ENCODE measurements around the gene ZNF648.
"Not testable (repeated sequence)": the region's sequence is repeated elsewhere in the genome, so short reads cannot be mapped to it uniquely, and the experiment has no call there.

Gene ZNF648

DNA sequence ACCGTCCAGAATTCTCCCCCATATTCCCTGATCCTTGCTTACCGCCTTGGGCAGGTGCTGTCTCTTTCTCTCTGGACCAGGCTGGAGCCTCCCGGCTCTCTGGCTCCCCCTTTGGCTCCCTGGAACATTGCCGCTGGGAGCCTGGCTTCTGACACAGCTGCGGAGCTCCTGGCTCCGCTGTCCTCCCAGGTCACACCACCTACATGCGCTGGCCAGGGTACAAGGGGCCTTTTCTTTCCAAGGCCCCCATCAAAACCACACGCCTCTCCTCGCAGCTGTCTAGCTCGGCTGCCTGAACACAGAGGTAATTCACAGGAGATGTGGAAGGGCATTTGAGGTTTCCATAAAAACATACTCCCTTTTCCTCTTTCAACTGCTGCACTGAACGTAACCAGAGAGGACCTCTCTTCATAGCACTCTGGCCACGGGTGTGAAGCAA lies 7.5 kb upstream of the ZNF648 start:
- DNase-seq: peak; percentile 9 to 36

DNA sequence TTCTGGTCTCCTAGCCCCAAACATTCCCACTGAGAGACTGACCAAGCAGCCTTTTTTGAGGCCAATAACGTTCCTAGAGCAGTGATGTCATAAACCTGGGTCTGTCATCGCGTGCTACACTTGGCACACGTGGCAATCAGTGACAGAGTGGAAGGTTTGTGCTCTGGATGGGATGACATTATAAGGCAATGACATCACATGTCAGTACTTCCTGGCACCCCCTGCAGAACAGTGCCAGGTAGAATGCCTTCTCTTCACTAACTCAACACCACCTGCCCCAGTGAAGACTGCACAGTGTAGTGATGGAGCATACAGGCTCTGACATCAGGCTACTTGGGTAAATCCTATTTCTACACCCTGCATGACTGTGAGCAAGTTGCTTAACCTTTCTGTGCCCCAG lies 5.4 kb upstream of the ZNF648 start:
- no peak for DNase-seq

DNA sequence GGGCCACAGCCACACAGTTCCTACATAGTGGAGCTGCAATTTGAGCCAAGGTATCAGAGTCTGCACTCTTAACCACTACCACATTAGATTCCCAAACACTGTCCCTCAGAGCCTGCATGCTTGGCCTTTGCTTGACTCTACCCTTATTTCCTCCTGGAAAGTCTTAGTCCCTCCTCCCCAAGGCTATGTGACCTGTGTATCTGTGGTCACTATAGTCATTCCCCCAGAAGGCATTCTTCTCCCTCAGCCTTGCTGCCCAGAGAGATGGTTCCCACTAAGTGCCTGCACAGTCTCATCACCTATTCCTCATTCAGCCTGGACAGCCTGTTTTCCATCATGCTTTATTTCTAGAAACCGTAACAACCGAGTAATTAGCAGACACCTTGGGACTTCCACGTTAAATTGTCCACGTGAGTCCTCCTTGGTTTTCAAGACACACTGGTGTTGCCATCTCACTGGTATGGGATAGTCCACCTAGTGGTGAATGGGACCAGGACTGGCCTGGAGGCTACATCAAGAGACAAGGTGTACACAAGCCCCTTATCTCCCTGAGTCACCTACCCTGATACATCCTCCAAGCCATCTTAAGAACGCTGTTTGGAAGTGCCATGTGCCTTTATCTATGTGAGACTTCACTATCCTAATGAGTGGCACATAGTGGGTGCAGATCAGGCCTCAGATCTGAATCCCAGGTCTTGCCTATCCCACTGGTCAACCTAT lies 3.8 kb upstream of the ZNF648 start:
- DNase-seq: no peak

DNA sequence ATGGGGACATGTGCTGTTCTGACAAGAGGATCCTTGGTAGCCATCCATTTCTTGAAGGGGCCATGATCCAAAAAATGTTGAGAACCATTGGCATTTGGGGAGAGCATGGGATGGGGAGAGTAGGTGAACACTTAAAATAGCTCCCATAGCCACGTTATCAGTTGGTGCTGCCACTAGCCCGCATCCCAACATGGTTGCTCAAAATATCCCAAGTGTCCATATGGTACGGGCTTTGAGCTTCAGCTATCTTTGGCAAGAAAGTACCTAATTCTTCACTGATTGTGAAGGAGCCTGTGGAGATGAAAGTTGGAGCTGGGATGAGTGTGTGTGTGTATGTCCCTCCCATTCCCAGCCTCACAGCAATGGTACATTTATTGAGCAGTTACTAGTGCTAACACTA lies 3.1 kb upstream of the ZNF648 start:
- DNase-seq: no peak

- DNase-seq: no peak
These were observed 711 bp upstream of the ZNF648 start for GRCh38 chr1:182062223-182062622.

DNA sequence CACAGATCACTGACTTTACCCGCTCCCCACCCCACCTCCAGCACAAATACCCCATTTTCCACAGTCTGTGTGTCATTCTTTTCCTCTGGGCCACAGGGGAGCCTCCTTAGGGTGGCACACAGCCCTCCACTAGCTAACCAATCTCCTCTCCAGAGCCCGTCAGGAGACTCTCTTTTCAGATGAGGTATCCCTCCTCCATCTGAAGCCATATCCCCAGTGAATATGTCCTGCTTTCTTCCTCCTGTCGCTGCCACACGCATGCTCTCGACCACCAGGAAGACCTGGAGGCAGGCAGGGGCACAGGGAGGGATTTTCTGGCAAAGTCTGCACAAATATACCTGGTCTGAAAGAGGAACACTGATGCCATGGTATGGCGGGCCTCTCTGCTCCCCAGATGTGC lies 635 bp downstream of the ZNF648 start:
- no peak for DNase-seq

- DNase-seq: peak; percentile 29 to 45
These were observed 1.6 kb downstream of the ZNF648 start for GRCh38 chr1:182059936-182060335.

GRCh38 chr1:182056601-182057366 lies 4.7 kb downstream of the ZNF648 start:
- DNase-seq: no peak

- DNase-seq: peak; percentile 14 to 15
These were observed 6.7 kb downstream of the ZNF648 start for GRCh38 chr1:182054698-182055326.

DNA sequence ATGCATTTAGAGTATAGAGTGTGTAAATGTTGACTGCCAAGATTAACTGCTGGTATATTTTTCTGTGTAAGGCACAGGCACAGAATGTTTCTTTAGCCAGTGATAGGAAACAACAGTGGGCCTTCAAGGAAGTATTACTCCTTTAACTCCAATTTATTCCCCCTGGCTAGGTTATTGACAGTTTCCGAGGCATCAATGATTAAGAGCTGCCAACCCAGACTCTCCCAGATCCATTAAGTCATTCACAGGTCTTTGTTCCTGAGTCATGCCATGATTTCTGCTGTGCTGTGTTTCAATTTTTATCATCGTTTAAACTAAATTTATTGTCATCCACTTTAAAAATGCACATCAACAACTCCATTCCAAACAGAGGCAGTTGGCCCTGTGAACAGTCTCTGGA lies 9.2 kb downstream of the ZNF648 start:
- DNase-seq: no peak

DNA sequence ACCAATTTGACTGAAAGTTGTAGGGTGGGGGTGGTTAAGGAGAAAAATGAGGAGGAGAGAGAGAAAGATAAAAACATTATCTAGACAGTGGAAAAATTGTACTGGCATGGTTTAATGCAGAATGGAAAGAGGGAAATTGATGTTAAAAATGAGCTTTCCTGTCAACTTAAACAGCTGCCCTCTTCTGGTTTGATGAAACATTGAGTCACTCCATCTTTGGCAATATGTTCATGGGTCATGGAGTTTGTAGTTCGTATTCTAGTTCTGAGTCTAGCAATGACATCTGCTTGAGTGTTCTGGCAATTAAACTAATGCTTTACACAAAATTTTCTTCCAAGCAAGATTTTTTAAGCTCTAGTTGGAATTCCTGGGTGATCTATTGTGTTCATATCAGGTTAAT lies 9.6 kb downstream of the ZNF648 start:
- DNase-seq: no peak

DNA sequence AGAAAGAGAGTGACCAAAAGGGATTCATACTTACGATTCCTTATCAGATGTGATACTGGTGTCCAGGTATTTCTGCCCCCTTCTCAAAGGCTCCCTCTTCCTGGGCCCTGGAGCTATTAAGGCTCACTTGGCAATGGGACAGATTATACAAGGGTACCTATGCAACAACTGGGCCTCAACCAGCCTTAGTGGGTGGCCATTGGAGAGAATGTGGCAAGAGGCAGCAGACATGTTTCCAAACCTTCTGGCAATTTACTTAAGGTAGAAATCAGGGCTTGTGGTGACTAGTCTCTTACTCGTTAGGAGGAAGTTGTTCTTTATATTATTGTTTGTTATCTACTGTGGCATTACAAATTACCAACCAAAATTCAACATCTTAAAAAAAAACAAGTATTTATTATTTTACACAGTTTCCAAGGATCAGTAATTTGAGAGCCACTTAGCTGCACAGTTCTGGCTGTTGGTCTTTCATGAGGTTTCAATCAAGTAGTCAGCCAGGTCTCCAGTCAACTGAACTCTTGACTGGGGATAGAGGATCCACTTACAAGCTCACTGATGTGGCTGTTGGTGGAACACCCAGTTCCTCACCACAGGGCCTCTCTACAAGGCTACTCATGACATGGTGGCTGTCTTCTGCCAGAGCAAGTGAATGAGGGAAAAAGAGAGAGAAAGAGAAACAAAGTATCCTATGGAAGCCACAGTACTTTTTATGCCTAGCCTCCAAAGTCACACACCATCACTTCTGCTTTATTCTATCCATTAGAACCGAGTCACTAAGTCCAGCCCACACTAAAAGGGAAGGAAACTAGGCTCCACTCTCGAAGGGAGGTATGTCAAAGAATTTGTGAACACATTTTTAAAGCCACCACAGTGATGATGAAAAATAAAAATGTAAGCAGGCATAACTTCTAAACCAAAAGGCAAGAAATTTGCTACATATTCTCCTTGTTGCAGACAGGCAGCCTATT lies 10.7 kb downstream of the ZNF648 start:
- no peak for DNase-seq

DNA sequence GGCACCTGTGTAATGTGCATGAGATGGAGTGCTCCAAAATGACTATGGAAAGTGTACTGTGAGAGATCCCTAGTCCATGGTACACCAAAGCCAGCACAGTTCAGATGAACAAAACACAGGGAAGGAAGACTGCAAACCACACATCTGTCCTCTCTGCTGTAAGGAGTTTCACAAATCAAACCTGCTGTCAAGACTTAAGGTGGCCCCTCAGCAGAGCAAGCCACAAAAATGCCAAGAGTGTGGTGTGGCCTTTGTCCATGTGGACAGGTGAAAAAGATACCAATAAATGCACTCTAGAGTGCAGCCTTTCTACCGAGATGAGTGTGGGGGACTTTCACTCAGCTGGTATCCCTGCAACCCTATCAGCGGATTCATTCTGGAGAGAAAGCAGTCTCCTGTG lies 12.9 kb downstream of the ZNF648 start:
- no peak for DNase-seq

DNA sequence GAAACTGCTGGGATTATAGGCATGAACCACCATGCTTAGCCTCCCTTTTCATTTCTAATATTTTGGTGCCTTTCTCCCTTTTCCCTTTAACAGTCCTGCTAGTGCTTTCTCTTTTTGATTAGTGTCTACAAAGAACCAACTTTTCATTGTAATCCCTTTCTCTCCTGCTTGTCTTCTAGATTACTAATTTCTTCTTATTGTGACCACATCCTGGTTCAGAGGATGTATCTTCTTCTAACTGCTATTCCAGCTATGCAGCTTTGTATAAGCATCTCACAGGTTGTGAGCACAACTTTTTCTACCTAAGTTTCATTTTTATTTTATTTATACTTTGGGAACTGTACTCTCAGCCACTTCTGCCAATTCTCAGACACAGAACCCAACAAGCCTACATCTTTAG lies 14.7 kb downstream of the ZNF648 start:
- no peak for DNase-seq

DNA sequence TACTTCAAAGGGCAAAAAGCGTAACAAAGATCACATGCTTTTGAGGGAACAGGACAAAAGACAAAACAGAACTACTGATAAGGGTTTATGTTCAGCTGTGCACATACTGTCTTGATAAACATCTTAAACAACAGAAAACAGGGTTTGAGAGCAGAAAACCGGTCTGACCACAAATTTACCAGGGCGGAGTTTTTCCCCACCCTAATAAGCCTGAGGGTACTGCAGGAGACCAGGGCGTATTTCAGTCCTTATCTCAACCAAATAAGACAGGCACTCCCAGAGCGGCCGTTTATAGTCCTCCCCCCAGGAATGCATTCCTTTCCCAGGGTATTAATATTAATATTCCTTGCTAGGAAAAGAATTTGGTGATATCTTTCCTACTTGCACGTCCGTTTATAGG lies 16.0 kb downstream of the ZNF648 start:
- DNase-seq: not testable (repeated sequence)

DNA sequence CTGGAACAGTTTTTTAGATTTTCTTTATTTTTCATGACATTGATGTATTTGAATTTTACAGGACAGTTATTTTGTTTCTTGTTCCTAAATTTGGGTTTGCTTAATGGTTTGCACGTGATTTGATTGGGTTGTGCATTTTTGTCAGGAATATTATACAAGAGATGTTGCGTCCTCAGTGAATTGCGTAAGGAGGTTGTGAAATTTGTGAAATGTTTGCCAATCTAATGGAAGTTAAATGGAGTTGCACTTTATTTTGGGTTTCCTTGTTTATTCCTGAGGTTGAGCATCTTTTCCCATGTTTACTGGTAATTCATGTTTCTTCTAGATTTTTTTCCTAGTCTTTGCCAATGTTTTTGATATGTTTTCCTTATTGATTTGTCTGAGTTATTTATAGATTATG lies 19.9 kb downstream of the ZNF648 start:
- no peak for DNase-seq

DNA sequence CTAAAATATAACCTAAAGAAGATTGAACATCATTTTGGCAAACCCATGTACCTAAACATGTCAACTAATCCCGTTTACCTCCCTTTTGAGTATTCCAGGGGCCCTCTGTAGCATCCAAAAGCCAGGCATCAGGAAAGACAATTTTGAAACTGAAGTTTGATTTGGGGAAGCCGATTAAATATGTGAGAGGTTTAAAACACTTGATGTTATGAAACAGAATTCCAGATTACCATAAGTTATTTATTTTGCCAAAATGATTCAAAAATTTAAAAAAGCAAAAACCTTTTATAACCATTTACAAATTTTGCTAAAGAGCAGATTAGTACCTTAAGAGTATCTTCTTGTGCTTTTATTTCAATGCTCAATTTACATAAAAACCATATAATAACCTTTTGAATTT lies 23.3 kb downstream of the ZNF648 start:
- DNase-seq: no peak

GRCh38 chr1:182035097-182035770 lies 26.3 kb downstream of the ZNF648 start:
- DNase-seq: no peak

DNA sequence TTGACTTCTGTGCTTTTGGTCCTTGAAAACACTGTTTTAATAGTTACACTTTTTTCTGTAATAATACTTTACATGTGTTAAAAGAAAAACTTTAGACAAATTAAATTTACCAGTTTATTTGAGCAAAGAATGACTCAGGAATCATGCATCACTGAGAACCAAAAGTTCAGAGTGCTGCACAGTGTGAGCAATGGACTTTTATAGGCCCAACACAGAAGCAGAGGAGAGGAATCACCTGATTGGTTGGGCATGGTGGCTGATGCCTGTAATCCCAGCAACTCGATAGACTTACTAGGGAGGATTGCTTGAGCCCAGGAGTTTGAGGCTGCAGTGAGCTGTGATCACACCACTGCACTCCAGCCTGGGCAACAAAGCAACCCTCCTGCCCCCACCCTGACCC lies 29.3 kb downstream of the ZNF648 start:
- DNase-seq: no peak

DNA sequence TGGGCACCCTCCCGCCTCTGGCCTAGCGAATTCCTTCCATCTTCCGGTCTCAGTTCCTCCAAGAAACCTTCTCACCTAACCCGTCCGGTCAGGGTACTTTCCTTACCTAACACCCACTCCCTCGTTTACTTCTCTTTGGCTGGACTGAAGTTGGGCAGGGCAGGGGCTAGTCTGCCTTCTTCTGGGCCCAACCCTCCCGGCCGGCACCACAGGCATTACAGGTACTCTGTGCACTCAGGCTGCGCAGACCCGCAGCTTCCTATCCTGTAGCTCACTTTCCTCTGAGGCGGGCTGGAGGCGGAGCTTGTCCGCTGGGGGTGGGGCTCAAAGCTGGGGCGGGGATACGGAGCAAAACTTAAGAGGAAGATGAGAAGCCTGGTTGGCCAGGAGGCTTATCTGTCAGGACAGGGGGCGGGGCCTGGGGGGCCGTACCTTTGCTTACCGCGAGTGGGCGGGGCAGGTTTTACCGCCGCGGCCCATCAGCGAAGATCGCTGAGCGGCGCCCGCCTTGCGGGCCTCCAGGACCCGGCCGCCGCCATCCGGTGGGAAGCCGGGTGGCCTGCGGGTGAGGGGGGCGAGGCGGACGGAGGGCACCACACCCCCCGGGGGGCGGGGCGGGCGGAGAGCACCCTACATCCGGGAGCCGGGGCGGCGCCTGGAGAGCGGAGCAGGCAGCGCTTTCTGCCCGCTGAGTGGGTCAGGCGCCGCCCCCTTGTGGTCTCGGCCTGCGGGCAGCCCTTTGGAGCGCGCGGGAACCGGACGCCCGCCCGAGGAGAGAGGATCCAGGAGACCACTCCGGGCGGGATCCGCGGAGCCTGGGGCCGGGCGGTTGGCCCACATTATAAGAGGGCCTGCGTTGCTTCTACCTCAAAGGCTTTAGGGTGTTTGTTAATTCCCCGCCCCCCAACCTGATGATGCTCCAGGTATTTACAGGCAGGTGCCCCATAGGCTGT lies 31.9 kb downstream of the ZNF648 start:
- DNase-seq: peak; percentile 91 to 95

DNA sequence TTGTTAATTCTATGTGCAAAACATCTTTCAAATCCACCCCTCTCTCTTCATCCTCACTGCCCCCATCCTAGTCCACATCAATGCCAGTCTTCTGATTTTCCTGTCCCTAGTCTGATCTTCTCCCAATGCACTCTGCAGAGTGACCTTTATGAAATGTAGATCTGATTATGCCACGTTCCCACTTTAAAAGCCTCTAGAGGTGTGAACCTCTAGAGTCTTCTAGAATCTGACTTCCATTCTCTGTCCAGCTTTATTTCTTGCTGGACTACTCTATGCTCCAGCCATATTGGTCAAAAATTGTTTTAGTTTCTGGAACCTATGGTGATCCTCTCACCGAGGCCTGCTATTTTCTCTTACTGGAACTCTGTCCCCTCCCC lies 32.5 kb downstream of the ZNF648 start:
- no peak for DNase-seq
